ENCODE measurements around the gene EYA2.

Gene EYA2

DNA sequence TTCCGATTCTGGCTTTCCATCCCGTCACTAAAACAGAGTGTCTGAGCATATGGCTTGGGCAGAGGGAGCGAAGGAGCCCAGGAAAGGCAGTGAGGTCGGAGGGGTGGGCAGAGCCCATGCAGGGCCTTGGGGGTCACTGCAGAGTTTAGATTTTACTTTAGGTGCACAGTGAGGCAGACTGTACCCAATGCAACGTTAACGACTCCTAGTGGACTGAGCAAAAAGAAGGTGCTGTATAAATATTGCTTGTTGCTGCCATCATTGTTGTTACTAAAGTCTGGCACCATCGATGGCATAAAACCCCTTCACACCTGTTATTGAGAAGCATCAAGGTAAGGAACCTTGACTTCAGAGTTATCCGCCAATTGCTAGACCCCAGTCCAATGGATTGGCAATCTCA is 119.0 kb downstream of the EYA2 start:
- DNase-seq: no peak

DNA sequence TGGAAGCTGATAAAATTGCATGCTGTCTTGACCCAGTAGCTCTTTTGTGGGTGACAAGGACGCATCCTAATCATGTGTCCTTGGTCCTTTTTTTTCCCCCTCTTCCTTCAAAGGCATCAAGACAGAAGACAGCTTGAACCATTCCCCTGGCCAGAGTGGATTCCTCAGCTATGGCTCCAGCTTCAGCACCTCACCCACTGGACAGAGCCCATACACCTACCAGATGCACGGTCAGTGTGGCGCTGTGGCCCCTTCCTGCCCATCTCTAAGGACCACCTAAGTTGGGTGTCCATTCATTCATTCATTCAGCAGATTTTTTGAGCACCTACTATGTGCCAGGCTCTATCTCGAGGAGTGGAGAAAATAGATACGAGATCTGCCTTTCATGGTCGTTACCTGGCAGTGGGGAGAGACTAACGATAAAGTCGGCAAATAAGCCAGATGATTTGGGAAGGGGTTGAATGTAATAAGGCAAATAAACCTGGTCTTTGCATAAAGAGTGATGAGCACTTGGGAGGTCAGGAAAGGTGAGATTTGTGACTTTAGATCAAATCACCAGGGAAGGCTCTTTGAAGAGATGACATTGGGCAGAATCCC is 121.5 kb downstream of the EYA2 start:
- DNase-seq: no peak

DNA sequence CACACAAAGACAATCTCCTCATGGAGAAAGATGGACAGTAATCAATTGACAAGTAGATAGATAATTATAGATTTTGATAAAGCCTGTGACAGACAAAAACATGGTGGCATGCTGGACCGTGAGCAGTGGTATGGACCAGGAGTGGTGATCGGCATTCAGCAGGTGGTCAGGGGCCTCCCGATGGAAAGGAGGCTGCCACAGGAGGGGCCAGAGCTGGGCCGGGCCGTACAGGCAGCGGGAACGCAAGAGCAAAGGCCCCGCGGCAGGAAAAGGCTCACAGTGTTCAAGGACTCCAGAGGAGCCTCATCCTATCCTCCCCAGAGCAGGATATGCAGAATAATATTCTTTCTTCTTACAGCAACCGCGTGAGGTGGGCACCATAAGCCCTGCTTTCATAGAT is 123.7 kb downstream of the EYA2 start:
- no peak for DNase-seq

DNA sequence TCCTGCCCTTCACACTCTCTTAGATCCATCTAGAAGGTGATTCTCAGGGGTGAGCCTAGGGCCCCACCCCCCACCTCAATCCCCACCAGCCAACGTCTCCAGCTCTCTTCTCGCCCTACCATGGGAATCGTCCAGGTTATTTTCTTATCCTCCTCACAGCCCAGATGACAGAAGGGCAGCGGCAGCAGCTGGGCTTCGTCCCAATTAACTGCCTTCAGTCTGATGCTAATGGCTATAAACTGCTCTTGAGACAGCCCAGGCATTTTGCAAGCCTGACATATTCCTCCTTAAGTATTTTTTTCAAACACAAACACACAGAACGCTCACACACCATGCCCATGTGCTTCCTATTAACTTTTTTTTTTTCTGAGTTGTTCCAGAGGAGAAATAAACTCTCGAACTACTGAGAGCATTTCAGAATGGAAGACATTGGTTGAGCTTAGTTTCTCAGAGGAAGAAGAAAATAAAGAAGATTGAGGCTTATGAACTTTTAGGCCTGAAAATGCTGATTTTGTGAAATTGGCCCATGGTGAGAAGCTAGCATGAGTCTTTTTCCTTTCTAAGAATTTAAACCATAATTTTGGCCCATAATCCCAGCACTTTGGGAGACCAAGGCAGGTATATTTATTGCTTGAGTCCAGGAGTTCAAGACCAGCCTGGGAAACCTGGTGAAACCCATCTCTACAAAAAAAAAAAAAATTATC is 124.6 kb downstream of the EYA2 start:
- no peak for DNase-seq

DNA sequence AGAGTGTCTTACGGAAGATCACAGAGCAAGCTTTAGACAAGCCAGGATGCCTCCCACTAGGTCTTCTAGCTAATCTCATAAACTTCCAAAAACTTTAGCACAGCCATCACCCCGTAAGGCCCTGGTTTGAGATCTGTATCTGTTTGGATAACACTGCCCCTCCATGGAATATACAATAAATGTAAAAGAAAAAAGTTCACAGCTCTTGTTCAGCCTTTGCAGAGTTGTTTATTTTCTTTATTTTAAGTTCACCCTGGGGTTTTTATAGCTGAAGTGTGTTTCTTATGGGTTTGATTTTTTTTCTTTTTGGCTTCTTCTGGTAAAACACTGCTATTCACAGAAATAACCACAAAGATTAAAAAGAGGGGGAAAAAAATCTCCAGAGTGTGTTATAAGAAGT is 125.6 kb downstream of the EYA2 start:
- DNase-seq: no peak

DNA sequence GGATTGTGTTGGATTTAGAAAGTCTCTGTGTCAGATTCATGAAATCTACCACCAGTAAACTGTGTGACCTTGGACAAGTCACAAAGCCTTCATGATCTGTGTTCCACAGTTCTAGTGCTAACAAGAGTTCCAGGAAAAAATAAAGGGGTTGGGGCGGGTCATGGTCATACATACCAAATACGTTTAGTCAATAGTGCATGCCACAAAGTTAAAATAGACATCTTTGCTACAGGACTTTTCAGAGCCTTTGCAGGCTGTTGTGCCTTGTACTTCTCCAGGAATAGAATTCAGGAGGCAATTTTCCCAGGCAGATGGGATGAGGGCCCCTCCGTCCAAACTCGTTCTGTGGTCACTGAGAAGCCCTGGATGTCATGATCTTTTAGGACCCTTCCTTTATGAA is 127.2 kb downstream of the EYA2 start:
- no peak for DNase-seq

DNA sequence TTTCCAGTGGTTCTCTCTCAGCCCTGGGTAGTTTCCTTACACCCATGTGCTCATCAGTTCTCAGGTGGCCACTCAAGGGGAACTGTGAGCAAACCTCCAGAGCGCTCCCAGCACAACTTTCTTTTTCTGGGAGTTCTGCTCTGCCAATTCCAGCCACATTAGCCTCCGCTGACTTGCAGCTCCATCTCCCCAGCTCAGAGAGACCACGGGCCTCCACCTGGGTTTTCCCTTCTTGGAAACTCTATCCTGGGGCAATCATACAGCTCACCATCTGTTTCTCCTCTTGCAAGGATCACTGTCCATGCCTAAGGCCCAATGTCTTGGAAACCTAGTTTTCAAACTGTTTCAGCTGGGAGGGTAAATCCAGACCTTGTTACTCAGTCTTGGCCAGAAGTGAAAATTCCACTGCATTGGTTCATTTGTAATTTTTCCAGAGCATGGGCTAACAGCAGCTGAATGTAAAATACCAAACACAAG is 129.9 kb downstream of the EYA2 start:
- DNase-seq: no peak

DNA sequence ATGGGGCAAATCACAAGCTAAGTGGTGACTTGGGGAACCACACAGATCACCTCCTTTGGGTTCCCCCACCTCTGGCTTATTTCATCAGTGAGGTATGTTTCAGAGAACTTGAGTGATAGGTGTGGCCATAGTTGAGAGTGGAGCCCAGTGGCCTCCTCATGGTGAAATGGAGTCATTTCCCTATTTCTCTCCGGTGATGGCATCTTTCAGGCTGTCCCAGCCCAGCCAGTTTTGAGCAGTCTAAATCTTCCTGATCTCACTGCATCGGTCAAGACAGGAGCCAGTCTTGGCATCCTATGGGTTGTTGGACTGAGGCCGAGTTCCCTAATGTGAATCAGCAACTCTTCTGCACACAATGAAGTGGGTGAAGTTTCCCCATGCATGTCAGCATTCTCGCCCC is 132.4 kb downstream of the EYA2 start:
- no peak for DNase-seq

DNA sequence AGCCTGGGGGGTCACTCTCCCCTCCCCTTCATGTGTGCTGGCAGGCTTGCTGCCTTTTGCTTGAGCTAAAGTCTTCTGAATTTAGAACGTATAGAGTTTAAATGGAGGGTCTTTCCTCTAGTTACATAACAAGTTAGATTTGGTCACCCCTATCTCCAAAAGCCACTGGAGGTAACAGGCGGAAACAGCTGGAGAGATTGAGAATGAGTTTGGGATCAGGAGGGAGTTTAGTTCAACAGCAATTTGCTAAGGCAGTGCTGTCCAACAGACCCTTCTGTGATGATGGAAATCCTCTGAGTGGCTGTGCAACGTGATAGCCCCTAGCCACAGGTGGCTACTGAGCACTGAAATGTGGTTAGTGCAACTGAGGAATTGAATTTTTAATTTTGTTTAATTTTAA is 132.8 kb downstream of the EYA2 start:
- DNase-seq: no peak

DNA sequence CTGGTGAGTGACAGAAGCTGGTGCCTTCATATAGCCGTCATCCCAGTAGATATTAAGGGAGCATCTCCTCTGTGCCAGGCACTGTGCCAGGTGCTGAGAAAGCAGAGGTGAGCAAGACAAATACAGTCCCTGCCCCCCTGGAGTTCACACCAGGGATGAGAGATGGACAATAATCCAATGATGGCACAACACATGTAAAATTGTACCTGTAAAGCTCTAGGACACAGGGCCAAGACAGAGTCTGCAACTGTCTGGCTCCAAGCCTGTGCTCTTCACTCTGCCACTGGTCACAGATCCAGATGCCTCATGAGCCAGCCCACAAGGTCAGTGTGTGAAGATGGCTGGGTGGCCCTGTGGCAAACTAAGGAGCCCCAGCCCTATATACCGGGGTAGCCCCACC is 133.8 kb downstream of the EYA2 start:
- no peak for DNase-seq

DNA sequence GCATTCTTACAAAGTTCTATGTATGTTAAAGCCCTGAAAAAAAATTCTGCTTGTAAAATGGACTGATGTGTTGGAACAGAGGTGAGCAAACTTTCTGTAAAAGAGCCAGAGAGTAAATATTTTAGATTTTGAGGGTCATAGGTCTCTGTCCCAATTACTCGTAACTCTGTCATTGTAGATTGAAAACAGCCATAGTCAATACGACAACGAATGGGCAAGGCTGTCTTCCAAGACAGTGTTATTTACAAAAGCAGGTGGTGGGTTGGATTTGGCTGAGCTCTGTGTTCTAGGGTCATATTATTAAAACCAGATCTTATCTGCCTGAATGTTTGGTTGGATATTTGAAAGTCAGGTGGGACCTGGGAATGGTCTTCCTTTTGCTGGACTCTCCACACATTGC is 135.2 kb downstream of the EYA2 start:
- DNase-seq: no peak

DNA sequence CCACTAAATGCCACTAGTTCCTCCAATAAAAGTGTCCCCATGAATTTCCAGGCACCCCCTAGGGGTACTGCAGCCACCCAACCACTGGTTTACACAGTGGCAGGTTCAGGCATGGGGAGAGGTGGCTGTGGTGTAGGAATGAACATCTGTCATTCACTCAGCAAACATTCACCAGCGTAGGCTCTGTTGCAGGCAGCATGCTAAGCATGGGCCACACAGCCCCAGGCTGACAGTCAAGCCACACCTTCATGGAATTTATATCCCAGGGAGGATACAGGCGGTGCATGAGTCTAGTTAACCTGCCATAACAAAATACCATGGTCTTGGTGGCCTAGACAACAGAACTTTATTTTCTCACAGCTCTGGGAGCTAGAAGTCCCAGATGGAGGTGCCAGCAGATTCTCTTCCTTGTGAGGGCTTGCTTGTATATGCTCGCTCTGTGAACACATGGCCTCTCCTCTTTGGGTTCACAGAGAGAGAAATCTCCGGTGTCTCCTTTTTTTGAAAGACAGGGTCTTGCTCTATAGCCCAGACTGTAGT is 135.7 kb downstream of the EYA2 start:
- no peak for DNase-seq

DNA sequence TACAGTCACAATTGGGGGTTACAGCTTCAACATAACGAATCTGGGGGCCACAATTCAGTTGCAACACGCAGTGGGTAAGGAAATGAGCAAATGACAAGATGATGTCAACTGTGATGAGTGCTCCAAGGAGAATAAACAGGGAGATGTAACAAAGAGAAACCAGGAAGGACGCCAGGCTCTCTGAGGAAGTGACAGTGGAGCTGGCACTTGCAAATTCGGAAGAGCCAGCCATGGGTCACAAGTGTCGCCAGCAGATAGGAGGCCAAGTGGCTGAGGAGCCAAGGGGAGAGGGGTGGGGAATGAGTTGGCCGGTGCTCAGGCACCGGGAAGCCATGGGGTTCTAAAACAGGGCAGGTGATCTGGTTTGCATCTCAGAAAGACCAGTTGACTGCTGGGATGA is 136.4 kb downstream of the EYA2 start:
- no peak for DNase-seq

DNA sequence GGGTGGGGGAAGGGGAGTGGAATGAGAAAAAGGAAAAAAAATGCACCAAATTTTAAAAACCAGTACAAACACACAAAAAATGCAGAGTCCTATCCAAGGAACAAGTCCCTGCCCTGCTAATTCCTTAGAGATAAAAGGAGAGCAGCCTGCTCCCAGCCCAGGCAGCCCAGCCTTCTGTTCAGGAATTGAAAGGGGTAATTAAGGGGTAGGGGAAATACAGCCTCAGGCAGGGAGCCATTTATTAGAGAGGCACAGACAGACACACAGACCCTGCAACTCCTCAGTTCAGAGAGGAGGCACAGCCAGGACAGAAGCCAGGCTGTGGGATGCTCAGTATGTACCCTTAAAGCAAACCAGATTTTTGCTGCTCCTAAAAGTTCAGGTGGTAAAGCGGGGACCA is 137.2 kb downstream of the EYA2 start:
- DNase-seq: no peak

DNA sequence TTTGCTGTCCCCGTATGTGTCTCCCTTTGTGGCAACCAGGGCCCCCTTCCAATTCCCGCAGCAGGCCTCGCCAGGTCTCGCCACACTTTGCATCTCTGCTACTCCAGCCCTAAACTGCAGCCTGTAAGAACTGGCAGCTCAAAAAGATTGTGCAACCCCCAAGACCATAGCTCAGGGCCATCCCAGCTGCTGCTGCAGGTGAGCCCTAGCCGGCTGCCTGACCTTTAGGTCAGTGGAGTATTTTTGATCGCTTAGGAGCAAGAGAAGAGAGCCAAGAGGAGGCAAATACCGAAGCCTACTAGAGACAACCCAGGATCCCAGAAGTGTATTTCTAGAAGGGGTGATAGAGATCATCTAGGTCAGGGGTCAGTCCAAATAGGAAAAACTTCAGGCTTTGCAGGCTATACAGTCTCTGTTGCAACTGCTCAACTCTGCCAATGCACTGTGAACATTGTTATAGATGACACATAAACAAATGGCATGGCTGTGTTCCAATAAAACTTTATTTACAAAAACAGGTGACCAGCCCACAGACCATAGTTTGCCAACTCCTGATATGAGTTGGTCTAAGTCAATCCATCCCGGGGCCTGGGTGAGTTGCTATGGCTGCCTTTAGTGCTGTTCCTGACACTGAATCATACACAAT is 138.4 kb downstream of the EYA2 start:
- no peak for DNase-seq

DNA sequence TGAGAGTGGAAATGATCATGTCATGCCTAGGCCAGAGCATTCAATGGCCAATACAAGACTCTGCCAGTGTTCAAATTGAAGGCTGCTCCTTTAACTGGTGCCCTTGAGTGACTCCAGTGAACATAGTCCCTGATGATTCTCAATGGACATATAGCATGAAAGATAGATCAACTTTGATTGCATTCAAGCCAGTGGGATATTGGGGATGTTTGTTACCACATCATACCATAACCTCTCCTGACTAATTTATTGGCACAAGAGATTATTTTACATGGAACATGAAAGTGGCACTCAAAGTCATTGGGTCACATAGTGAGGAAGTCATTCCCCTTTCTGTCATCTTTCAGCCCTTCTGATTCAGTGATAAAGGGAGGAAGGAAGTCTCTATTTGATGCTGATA is 139.0 kb downstream of the EYA2 start:
- no peak for DNase-seq

DNA sequence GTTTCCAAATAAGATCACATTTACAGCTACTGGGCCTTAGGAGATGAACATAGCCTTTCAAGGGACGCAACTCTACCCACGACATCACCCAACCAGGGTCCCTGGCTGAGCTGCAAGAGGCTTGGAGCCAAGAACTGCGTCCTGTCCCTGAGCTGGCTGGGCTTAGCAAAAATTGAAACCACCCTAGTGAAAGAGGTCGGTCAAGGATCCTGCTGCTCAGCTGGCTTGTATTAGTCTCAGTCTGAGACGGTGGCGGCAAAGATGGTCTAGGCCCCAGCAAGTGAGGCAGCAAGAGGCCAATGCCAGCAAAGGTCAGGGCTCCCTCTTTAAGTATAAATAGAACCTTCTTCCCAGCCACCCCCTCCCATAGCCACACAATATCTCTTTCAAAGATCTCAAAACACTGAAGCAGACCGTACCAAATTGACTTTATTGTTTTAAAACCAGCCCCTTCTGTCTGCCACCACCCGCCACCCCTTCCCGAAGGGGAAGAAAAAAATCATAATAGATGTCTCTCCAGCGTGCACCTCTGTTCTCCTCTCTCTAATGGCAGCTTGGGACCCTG is 140.5 kb downstream of the EYA2 start:
- DNase-seq: no peak

DNA sequence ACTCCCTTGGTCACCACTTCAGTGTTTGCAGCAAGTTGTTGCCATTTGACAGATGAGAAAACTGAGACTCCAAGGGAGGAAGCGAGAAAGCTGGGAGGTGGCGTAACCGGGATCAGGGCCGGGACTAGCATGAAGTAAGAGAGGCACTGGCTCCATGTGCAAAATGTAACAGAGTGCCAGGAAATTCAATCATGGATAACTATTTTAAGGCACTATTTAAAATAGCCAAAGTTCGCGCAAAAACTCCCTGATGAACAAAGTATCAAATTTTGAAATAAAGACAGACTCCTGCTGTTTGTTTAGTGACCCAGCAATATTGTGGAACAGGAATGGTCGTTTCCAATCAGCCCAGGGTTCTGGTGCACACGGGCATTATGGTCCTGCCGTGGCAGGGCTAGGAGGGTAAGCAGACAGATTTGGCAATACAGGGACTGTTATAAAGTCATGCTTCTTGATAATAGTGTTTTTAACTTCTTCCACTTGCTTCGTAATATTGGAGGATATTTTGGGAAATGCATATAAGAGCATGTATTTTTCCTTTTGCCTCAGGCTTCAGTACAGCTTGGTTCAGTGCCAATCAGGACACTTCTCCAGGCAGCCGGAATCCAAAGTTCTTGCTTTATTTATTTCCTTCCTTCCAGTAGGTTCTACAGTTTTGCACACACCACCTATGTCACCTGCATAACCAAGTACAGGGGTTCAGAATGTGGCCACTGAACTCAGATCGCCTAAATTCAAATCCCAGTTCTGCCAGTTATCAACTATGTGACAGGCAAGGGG is 141.6 kb downstream of the EYA2 start:
- DNase-seq: no peak

DNA sequence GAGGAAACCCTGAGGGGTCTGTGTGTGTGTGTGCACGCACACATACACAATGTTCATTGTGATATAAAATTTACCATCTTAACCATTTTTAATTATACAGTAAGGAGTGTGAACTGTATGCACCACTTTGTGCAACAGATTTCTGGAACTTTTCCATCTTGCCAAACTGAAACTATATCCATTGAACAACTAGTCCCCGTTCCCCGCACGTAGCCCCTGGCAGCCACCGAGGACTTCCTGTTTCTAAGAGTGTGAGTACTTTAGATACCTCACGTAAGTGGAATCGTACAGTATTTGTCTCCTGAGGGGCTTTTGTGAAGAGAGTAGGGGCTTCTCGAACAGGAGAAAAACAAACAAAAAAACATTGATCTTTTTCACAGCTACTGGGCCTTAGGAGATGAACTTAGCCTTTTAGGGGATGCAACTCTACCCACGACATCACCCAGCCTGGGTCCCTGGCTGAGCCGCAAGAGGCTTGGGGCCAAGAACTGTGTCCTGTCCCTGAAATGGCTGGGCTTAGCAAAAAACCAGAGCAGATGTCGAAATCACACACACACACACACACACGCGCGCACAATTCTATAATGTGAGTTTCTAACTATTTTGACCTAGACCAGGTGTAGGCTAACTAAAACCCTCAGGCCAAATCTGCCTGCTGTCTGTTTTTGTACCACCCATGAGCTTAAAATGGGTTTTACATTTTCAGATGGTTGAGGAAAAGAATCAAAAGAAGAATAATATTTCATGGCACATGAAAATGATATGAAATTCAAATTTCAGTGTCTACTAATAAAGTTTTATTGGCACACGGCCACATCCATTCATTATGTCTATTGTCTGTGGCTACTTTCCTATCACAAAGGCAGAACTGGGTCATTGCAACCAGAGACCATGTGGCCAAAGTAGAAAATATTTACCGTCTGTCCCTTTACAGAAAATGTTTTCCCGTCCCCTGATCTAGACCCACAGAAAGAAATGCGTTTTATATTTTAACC is 144.2 kb downstream of the EYA2 start:
- no peak for DNase-seq

DNA sequence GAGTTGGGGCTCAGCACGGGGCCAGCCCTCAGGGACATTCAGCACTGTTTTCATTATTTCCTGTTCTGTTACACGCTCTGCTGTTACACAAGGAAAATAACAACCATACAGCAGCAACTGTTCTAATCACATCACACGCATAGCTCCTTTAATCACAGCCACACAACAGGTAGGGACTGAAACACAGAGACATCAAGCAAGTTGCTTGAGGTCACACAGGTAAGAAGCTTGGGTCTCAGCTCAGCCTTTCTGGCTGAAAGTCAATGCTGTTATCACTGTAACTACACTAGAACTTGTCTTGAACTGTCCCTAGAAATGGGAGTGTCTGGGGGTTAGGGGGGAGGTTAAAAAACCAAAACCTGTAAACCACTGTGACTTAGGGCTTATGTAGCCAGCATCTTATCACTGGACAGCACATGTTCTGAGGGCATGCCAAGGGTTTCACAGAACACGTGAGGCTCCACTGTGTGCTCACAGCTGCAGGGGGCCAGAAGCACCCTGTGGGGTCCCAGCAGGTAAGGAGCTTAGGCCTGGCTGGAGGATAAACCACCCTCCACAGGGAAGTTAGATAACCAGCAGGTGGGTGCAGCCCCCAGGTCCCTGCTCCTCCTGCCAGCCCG is 146.0 kb downstream of the EYA2 start:
- no peak for DNase-seq

DNA sequence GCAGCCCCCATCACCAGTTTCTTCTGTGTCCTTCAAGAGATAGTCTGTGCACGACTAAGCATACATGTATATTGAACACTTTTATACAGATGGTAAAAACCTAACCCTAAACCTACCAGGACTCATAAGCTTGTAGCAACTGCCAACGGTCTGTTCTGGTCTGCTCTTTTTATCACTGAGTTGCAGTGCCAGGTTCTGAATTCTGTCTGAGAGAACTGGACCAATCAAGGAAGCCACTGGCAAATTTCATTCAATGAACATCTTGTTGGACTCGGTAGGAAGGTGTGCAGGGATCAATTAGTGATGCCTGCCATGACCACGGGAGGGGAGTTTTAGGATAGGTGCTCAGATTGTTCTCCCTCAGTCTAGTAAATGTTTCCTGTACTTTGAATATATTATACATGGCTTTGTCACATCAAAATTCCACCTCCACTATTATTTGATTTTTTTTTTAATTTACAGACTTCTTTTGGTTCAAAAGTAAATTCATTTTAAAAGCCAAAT is 146.8 kb downstream of the EYA2 start:
- DNase-seq: no peak
